DND-41 (cell line): ENCODE measurements around the gene SCIMP.
A peak's percentile ranks its signal among the peaks of the same experiment; 100 is the strongest.
"Not testable (repeated sequence)": the region's sequence is repeated elsewhere in the genome, so short reads cannot be mapped to it uniquely, and the experiment has no call there.

Experiments used
- ATAC-seq: fragments of 200-7000 bp; cut with Tn5 transposase; 3 replicates; pipeline ENCODE4 v1.9.1; 2021; ENCODE audit warnings: low read depth; ENCODE audit not compliant: insufficient read depth
- DNase-seq: peaks from one replicate; pipeline ENCODE4 v3.0.0-alpha.2; 2020
- H2AFZ ChIP-seq: 2 replicates; pipeline ENCODE4 v1.6.0; 2012; ENCODE audit warnings: low read depth, low read length
- H3K27ac ChIP-seq: 2 replicates; pipeline ENCODE4 v1.5.1; 2012; ENCODE audit warnings: low read length, inconsistent platforms
- H3K27me3 ChIP-seq: fragments of 200-600 bp; sonication (generic); 2 replicates; pipeline ENCODE4 v1.6.0; 2012; ENCODE audit warnings: low read length, mild to moderate bottlenecking, inconsistent platforms; ENCODE audit not compliant: insufficient read depth, poor library complexity
- H3K36me3 ChIP-seq: 2 replicates; pipeline ENCODE4 v1.5.1; 2012; ENCODE audit warnings: low read length, inconsistent platforms; ENCODE audit not compliant: insufficient read depth
- H3K4me1 ChIP-seq: 2 replicates; pipeline ENCODE4 v1.5.1; 2012; ENCODE audit warnings: mild to moderate bottlenecking, low read length; ENCODE audit not compliant: insufficient read depth
- H3K4me2 ChIP-seq: 2 replicates; pipeline ENCODE4 v1.6.0; 2012; ENCODE audit warnings: mild to moderate bottlenecking, moderate library complexity, low read length, inconsistent platforms; ENCODE audit not compliant: insufficient read depth
- H3K4me3 ChIP-seq, 2 experiments: fragments of 200-600 bp in 1 of 2; shearing (Covaris generic) in 1 of 2; 2 replicates each; pipeline ENCODE4 v1.5.1; 2012 to 2016; ENCODE audit warnings: inconsistent platforms in 2 of 2, low read length in 2 of 2, mild to moderate bottlenecking in 2 of 2, low read depth in 1 of 2, moderate library complexity in 1 of 2
- H3K79me2 ChIP-seq: 2 replicates; pipeline ENCODE4 v1.6.0; 2012; ENCODE audit warnings: low read length, inconsistent platforms; ENCODE audit not compliant: insufficient read depth
- H3K9ac ChIP-seq: 2 replicates; pipeline ENCODE4 v1.6.0; 2012; ENCODE audit warnings: low read depth, mild to moderate bottlenecking, inconsistent platforms, low read length, moderate library complexity
- H3K9me3 ChIP-seq: 2 replicates; pipeline ENCODE4 v1.5.1; 2012; ENCODE audit warnings: low read length, moderate library complexity, mild to moderate bottlenecking, inconsistent platforms; ENCODE audit not compliant: insufficient read depth, severe bottlenecking
- H4K20me1 ChIP-seq: 2 replicates; pipeline ENCODE4 v1.6.0; 2012; ENCODE audit warnings: low read length; ENCODE audit not compliant: insufficient read depth
- EZH2 ChIP-seq: IDR thresholded peaks from 3 replicates; pipeline ENCODE4 v1.6.1; 2012; ENCODE audit warnings: borderline replicate concordance, low read depth, mild to moderate bottlenecking, moderate library complexity, low read length, inconsistent platforms; ENCODE audit not compliant: severe bottlenecking
- TF ChIP-seq, protein P1 (sequence below): IDR thresholded peaks from 2 replicates; pipeline ENCODE4 v1.5.1; 2012; ENCODE audit warnings: borderline replicate concordance, low read length, moderate library complexity, mild to moderate bottlenecking; ENCODE audit not compliant: poor library complexity, severe bottlenecking; ENCODE audit errors: extremely low read depth

The SCIMP gene

DNA sequence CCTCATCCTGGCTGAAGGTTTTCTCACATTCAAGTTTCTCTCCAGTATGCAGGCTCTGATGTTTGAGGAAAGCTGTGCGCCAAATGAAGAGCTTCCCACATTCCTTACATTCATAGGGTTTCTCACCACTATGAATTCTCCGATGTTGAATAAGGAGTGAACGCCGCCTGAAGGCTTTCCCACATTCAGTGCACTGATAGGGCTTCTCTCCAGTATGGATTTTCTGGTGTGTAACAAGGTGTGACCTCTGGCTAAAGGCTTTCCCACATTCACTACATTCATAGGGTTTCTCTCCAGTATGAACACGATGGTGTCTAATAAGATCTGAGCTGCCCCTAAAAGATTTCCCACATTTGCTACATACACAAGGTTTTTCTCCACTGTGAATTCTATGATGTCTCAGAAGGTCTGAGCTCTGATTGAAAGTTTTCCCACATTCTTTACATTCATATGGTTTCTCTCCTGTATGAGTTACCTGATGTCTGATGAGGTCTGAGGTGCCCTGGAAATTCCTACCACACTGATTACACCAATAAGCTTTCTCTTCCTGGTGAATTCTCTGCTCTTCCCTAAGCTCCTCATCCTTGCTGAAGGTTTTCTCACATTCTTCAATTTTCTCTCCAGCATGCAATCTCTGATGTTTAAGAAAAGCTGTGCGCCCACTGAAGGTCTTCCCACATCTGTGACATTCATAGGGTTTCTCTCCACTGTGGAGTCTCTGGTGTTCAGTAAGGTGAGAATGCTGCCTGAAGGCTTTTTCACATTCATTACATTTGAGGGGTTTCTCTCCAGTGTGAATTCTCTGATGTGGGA, 51.9 kb downstream of the SCIMP start:
- peak overlapping the region in 1 of 2 experiments; percentile 28; a peak in 2 of 4 replicates for H3K4me3 ChIP-seq

DNA sequence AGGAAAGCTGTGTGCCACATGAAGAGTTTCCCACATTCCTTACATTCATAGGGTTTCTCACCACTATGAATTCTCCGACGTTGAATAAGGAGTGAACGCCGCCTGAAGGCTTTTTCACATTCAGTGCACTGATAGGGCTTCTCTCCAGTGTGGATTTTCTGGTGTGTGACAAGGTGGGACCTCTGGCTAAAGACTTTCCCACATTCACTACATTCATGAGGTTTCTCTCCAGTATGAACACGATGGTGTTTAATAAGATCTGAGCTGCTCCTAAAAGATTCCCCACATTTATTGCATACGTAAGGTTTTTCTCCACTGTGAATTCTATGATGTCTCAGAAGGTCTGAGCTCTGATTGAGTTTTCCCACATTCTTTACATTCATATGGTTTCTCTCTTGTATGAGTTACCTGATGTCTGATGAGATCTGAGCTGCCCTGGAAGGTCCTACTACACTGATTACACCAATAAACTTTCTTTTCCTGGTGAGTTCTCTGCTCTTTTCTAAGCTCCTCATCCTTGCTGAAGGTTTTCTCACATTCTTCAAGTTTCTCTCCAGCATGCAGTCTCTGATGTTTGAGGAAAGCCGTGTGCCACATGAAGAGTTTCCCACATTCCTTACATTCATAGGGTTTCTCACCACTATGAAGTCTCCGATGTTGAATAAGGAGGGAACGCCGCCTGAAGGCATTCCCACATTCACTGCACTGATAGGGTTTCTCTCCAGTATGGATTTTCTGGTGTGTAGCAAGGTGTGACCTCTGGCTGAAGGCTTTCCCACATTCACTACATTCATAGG, 53.0 kb downstream of the SCIMP start:
- Histone ChIP-seq H3K9ac (no peak overlapping the region), H3K79me2 (no peaks in the 10 kb centered on the region), H3K4me2 (no peak overlapping the region), H4K20me1 (no peaks in the 10 kb centered on the region), H3K27me3 (no peaks in the 10 kb centered on the region), H3K27ac (no peak overlapping the region), H3K36me3 (peaks cover 9% of the 10 kb centered on the region; the same call in 1 of the 2 replicates), H3K4me3 (no peak overlapping the region), H2AFZ (no peak overlapping the region), H3K4me1 (no peaks in the 10 kb centered on the region), H3K9me3 (peaks cover 83% of the 10 kb centered on the region)
- no peak for DNase-seq
- TF ChIP-seq, protein P1, sequence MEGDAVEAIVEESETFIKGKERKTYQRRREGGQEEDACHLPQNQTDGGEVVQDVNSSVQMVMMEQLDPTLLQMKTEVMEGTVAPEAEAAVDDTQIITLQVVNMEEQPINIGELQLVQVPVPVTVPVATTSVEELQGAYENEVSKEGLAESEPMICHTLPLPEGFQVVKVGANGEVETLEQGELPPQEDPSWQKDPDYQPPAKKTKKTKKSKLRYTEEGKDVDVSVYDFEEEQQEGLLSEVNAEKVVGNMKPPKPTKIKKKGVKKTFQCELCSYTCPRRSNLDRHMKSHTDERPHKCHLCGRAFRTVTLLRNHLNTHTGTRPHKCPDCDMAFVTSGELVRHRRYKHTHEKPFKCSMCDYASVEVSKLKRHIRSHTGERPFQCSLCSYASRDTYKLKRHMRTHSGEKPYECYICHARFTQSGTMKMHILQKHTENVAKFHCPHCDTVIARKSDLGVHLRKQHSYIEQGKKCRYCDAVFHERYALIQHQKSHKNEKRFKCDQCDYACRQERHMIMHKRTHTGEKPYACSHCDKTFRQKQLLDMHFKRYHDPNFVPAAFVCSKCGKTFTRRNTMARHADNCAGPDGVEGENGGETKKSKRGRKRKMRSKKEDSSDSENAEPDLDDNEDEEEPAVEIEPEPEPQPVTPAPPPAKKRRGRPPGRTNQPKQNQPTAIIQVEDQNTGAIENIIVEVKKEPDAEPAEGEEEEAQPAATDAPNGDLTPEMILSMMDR: no peak
- TF ChIP-seq EZH2: no peak
- ATAC-seq: no peak

More for the DNA sequence above, 51.9 kb downstream of the SCIMP start:
- H3K9me3 ChIP-seq: peaks cover 83% of the 10 kb centered on the region
- no peak overlapping the region for H3K4me2 ChIP-seq
- DNase-seq (no peak), ATAC-seq (no peak)
- no peak overlapping the region for H2AFZ ChIP-seq
- no peaks in the 10 kb centered on the region; the same call in 1 of the 2 replicates for H3K79me2 ChIP-seq
- no peaks in the 10 kb centered on the region for H3K27me3 ChIP-seq
- no peak overlapping the region for H3K27ac ChIP-seq
- no peaks in the 10 kb centered on the region for H3K4me1 ChIP-seq
- no peaks in the 10 kb centered on the region for H4K20me1 ChIP-seq
- TF ChIP-seq EZH2: no peak
- TF ChIP-seq, protein P1: no peak
- no peak overlapping the region for H3K9ac ChIP-seq
- H3K36me3 ChIP-seq: peaks cover 18% of the 10 kb centered on the region

DNA sequence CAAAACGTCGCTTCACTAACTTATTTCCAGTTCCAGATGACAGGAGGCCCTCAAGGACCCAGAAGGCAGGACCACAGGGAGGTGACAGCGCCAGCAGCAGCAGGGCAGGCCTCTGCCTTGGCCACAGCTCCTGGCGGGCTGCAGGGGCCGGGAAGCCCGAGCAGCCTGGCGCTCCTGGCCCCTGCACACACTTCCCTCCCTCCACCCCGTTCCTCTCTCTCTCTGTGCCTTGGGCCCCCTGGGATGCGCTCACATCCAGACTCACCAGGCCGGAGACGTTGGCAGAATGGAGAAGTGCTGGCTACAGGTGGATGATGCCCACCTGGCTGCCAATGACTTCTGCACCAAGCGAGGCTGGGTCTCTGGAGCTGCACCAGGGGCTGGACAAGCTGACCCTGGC, 55.7 kb downstream of the SCIMP start:
- Histone ChIP-seq H3K4me1 (no peaks in the 10 kb centered on the region), H3K27ac (no peak overlapping the region), H3K9me3 (peaks cover 64% of the 10 kb centered on the region), H3K9ac (no peak overlapping the region), H3K27me3 (no peaks in the 10 kb centered on the region), H4K20me1 (no peaks in the 10 kb centered on the region), H3K36me3 (peaks cover 8% of the 10 kb centered on the region; the same call in 1 of the 2 replicates), H3K4me2 (no peak overlapping the region), H3K79me2 (no peaks in the 10 kb centered on the region), H3K4me3 (no peak overlapping the region), H2AFZ (no peak overlapping the region)
- TF ChIP-seq, protein P1: no peak
- no peak for ATAC-seq
- DNase-seq: no peak

DNA sequence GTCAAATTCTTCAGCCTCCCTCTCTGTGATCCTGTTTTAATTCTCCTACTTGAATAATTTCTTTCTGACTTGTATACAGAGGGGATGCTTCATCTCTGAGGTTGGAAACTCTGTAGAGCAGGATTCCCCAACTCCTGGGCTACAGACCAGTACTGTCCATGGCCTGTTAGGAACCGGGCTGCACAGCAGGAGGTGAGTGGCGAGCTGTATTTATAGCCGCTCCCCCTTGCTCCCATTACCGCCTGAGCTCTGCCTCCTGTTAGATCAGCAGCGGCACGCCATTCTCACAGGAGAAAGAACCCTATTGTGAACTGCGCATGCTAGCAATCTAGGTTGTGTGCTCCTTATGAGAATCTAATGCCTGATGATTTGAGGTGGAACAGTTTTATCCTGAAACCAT, 59.6 kb downstream of the SCIMP start:
- not testable (repeated sequence) for H3K9ac ChIP-seq, H3K27me3 ChIP-seq, H3K27ac ChIP-seq, H3K4me1 ChIP-seq, DNase-seq, H3K4me3 ChIP-seq, H2AFZ ChIP-seq, H3K4me2 ChIP-seq, H3K79me2 ChIP-seq, H3K36me3 ChIP-seq, ATAC-seq, H4K20me1 ChIP-seq
- peaks cover 24% of the 10 kb centered on the region for H3K9me3 ChIP-seq

DNA sequence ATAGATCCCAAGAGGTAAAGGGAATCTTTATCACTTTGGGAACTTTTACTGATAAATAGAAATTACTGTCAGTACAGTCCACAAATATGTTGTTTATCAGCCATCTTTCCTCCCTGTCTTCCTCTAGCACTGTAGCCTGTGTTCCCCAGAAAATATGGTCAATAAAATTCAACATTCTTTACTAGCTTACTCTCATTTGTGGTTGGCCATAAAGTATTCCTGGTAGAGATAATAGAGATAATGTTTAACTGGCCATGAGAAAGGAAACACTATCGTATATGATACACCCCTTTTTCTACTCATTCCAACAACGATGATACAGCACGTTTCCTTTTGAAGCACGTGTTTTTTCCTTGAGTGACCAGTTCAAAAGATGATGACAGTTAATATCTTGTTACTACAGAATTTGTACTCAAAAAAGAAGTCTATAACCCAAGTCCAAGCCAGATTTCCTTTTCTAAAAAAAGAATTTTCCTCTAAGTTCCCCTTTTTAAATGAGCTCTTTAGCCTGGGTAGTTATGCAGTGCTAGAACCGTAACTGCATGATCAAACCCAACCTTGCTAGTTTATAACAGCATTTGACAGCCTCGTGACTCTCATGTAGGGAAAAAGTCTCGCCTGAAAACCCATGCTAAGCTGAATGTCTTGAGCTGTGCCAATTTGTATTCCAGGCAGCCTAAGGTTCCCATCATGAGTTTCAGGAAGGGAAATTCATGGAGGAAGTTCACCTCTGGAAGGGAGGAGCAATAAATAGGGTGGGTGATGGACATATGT, 68.7 kb downstream of the SCIMP start:
- not testable (repeated sequence) for H2AFZ ChIP-seq, H3K27ac ChIP-seq

More for the DNA sequence above, 68.7 kb downstream of the SCIMP start:
- H3K36me3 ChIP-seq, DNase-seq, ATAC-seq, H3K9ac ChIP-seq, H3K9me3 ChIP-seq, H3K27me3 ChIP-seq, H3K4me3 ChIP-seq, H3K79me2 ChIP-seq, H3K4me1 ChIP-seq, H3K4me2 ChIP-seq, H4K20me1 ChIP-seq: not testable (repeated sequence)
